Kidney epithelial cell (primary cell): ENCODE data around the gene SULT1C4. TPM values are rescaled to one million over a fixed set of nuclear protein-coding genes. Genes with fewer than 3 reads are reported as not detected.

ENCODE experiments used
- DNase-seq: peaks from one replicate; pipeline ENCODE4 v3.0.0-alpha.2; 2010; ENCODE audit warnings: low read depth
- H3K27me3 ChIP-seq: 2 replicates; pipeline ENCODE4 v1.6.0; 2011; ENCODE audit warnings: low read length; ENCODE audit not compliant: control insufficient read depth, insufficient read depth
- H3K36me3 ChIP-seq: 2 replicates; pipeline ENCODE4 v1.5.1; 2011; ENCODE audit warnings: low read length; ENCODE audit not compliant: control insufficient read depth, insufficient read depth
- H3K4me3 ChIP-seq: 2 replicates; pipeline ENCODE4 v1.5.1; 2011; ENCODE audit warnings: low read depth, mild to moderate bottlenecking, control low read depth, low read length
- total RNA-seq: library from RNA; depleted of rRNA; stranded (reverse); fragments of >200 nt; gene quantifications from 2 replicates; pipeline ENCODE4 v1.2.3, GENCODE V29; 2015
- TF ChIP-seq, protein P1 (sequence below): IDR thresholded peaks from 2 replicates; pipeline ENCODE4 v1.5.1; 2011; ENCODE audit warnings: mild to moderate bottlenecking, moderate library complexity, low read length, control low read depth, inconsistent platforms; ENCODE audit not compliant: insufficient read depth, poor library complexity, severe bottlenecking

The SULT1C4 gene
- total RNA-seq, 1 donor from 2014 or later: 37.7 TPM

DNA sequence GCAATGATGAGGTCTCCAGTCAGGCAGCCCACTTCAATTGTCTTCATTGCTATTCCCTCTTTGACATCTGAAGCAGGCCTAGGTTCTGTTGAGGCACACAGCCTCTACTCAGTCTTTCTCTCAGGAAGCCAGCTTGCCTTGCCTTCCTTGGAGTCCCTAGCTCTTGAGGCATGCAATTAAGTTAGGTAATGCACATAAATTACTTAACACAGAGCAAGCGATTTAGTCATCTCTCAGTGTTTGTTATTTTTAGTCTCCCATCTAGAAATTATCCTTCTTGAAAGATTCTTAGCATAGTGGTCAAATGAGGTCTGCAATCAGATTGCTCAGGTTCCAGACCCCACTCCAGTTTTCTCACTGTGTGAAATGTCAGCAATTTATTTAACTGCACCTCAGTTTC, 32.0 kb downstream of the SULT1C4 start:
- no peaks in the 10 kb centered on the region for H3K36me3 ChIP-seq
- TF ChIP-seq, protein P1, sequence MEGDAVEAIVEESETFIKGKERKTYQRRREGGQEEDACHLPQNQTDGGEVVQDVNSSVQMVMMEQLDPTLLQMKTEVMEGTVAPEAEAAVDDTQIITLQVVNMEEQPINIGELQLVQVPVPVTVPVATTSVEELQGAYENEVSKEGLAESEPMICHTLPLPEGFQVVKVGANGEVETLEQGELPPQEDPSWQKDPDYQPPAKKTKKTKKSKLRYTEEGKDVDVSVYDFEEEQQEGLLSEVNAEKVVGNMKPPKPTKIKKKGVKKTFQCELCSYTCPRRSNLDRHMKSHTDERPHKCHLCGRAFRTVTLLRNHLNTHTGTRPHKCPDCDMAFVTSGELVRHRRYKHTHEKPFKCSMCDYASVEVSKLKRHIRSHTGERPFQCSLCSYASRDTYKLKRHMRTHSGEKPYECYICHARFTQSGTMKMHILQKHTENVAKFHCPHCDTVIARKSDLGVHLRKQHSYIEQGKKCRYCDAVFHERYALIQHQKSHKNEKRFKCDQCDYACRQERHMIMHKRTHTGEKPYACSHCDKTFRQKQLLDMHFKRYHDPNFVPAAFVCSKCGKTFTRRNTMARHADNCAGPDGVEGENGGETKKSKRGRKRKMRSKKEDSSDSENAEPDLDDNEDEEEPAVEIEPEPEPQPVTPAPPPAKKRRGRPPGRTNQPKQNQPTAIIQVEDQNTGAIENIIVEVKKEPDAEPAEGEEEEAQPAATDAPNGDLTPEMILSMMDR: no peak
- H3K27me3 ChIP-seq: no peaks in the 10 kb centered on the region
- no peak overlapping the region for H3K4me3 ChIP-seq
- peak; percentile 43 for DNase-seq

DNA sequence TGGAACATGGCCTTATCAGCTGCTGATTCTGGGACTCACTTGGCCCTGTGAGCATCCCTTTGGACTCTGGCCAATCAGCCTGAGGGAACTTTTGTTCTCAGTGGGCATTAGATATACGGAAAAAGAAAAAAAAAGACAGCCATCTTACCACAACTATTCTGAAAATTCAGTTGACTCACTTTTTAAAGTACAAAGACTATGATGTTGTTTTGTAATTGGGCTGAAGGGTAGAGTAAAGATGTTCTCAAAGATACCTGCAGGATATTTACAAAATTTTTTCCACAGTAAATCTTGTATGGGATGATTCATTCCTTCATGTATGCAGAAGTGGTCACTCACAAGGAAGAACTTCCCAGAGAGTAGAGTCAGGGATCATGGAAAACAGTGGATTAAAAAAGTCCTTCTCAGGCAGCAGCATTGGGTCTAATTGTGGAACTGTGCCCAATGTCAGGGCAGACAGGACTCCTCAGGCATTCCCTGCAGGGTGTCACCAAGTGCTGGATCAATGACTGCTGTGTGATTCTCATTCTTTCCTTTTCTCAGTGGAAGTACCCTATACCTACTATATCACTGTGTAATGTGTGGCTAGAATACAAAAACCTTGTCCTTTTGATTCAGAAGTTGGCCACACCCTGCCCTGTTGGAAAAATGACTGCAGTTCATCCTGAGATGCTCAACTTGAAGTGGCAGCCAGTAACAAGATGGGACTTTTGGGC, 35.4 kb downstream of the SULT1C4 start:
- no peaks in the 10 kb centered on the region for H3K27me3 ChIP-seq
- H3K36me3 ChIP-seq: no peaks in the 10 kb centered on the region
- no peak overlapping the region for H3K4me3 ChIP-seq
- TF ChIP-seq, protein P1: no peak
- peak; percentile 84 for DNase-seq

DNA sequence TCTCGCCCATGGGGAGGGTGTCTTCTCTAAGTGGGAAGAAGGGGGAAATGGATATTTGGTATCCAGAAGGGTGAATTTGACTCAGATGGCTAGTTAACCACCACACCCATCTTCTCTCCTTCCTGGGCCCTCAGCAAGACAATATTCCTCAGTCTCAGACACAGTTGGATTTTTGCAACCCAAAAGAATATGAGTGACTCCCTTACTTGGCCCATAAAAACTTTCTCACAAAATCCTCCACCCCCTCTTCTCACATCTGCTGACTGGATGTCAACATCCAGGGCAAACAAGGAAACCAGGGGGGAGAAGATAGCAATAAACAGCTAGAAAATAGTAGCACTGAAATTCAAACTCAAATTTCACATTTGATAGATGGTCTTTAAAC, 35.9 kb downstream of the SULT1C4 start:
- TF ChIP-seq, protein P1: no peak
- no peaks in the 10 kb centered on the region for H3K36me3 ChIP-seq
- DNase-seq: no peak
- H3K4me3 ChIP-seq: no peak overlapping the region
- H3K27me3 ChIP-seq: no peaks in the 10 kb centered on the region

DNA sequence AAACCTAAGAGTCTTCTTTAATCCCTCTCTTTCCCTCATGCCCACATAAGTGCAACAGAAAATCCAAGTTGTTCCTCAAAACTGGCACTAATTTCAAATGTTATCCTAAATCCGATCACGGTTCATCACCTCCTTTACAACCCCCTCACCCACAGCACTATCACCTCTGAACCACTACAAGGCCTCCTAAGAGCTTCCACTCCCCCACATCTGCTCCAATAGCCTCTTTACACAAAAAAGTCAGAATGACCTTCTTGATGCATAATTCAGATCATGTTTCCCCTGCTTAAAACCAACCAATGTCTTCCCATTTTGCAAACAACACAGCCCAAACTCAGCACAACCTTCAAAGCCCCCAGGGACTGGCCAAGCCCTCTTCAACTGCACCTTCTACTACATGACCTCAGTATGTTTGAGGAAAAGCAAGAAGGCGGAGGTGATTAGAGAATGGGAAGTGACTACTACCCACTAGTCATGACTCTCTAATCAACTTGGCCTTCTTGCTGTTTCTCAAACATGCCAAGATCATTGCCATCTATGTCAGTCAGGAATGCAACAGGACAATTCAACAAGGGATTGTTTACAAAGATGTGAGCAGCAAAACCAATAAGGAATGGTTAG, 36.6 kb downstream of the SULT1C4 start:
- TF ChIP-seq, protein P1: no peak
- no peak for DNase-seq
- H3K4me3 ChIP-seq: no peak overlapping the region
- H3K27me3 ChIP-seq: no peaks in the 10 kb centered on the region
- no peaks in the 10 kb centered on the region for H3K36me3 ChIP-seq

DNA sequence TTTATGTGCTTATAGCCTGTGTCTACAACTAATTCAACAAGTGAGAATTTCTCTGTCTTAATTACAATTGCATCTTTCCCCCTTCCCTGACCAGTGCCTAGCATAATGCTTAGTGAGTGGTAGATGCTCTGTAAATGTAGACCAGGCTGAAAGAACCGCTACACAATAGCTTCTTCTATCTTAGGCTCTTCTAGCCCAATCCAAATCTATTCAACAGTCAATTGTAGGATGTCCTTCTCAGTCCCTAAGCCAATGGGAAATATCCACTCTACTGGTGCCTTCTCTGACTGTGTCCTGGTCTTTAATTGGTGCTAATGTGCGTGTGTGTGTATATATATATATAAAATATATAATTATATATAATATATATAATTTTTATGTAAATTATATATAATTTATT, 37.2 kb downstream of the SULT1C4 start:
- Histone ChIP-seq H3K4me3 (no peak overlapping the region), H3K36me3 (no peaks in the 10 kb centered on the region), H3K27me3 (no peaks in the 10 kb centered on the region)
- TF ChIP-seq, protein P1: no peak
- DNase-seq: no peak
